Gastrocnemius medialis (tissue), 4 donors: ENCODE data around the gene SLC24A4. TPM values are rescaled to one million over a fixed set of nuclear protein-coding genes. Genes with fewer than 3 reads are reported as not detected.

Experiments used
- ATAC-seq, 2 donors: fragments of 150-250 bp; one replicate each; pipeline ENCODE4 v1.9.1; 2016
- DNase-seq, 2 donors: peaks; one replicate each; pipeline ENCODE4 v3.0.0-alpha.2; 2019
- H3K27ac ChIP-seq, 4 donors: fragments of 200-600 bp; sonication (generic); 1 replicate in 1 of 4; 2 replicates in 3 of 4; pipeline ENCODE4 v1.5.1; 2016 to 2018; ENCODE audit warnings: mild to moderate bottlenecking in 2 of 4, moderate library complexity in 1 of 4
- H3K27me3 ChIP-seq, 3 donors: fragments of 200-600 bp; sonication (generic) in 2 of 3; 1 replicate in 1 of 3; 2 replicates in 2 of 3; pipeline versions ENCODE4 v1.5.1 to v1.6.0; 2016 to 2019; ENCODE audit warnings: mild to moderate bottlenecking in 1 of 3, moderate library complexity in 1 of 3
- H3K36me3 ChIP-seq, 2 donors: fragments of 200-600 bp; sonication (generic) in 1 of 2; one replicate each; pipeline ENCODE4 v1.5.1; 2017 to 2018
- H3K4me1 ChIP-seq, 2 donors: fragments of 200-600 bp; sonication (generic) in 1 of 2; one replicate each; pipeline ENCODE4 v1.5.1; 2016 to 2017; ENCODE audit warnings: mild to moderate bottlenecking in 2 of 2
- H3K4me3 ChIP-seq, 4 donors: fragments of 200-600 bp; sonication (generic) in 3 of 4; 1 replicate in 1 of 4; 2 replicates in 3 of 4; pipeline ENCODE4 v1.5.1; 2016 to 2019; ENCODE audit warnings: mild to moderate bottlenecking in 2 of 4
- H3K9me3 ChIP-seq, 3 donors: fragments of 200-600 bp; sonication (generic) in 2 of 3; 1 replicate in 1 of 3; 2 replicates in 2 of 3; pipeline ENCODE4 v1.5.1; 2016 to 2019
- POLR2A ChIP-seq, 2 donors: fragments of 450-650 bp; IDR thresholded peaks; one replicate each; pipeline ENCODE4 v1.6.1; 2017; ENCODE audit warnings: antibody characterized with exemption in 2 of 2, mild to moderate bottlenecking in 2 of 2, moderate library complexity in 2 of 2
- in situ Hi-C, 4 donors: fragments of 200-750 bp; cut with MboI; loops; one replicate each; pipeline versions ENCODE4 v1.15.0 to v1.8.0; 2017; ENCODE audit warnings: low sequenced_read_pairs in 4 of 4
- intact Hi-C: fragments of 100-400 bp; cut with DNase I; formaldehyde crosslinking; loops from one replicate; pipeline ENCODE4 v1.15.1; 2023; ENCODE audit warnings: low total_unique reads
- total RNA-seq, 4 donors: library from RNA; depleted of rRNA; stranded (reverse); fragments of >200 nt; gene quantifications; one replicate each; pipeline versions ENCODE4 v1.1.0 to v1.2.3, GENCODE V29; 2016
- TF ChIP-seq, protein P1 (sequence below), 5 experiments: fragments of 450-650 bp in 3 of 5; fragments of 200-600 bp in 2 of 5; sonication (generic) in 2 of 5; IDR thresholded peaks in 4 of 5; conservative IDR thresholded peaks in 1 of 5; 1 replicate in 4 of 5; 2 replicates in 1 of 5; pipeline ENCODE4 v1.5.1; 2016 to 2019; ENCODE audit warnings: antibody characterized with exemption in 5 of 5, mild to moderate bottlenecking in 3 of 5, moderate library complexity in 3 of 5

The SLC24A4 gene
- total RNA-seq, 4 donors from 2014 or later: 0.07 to 0.76 (median 0.50) TPM

DNA sequence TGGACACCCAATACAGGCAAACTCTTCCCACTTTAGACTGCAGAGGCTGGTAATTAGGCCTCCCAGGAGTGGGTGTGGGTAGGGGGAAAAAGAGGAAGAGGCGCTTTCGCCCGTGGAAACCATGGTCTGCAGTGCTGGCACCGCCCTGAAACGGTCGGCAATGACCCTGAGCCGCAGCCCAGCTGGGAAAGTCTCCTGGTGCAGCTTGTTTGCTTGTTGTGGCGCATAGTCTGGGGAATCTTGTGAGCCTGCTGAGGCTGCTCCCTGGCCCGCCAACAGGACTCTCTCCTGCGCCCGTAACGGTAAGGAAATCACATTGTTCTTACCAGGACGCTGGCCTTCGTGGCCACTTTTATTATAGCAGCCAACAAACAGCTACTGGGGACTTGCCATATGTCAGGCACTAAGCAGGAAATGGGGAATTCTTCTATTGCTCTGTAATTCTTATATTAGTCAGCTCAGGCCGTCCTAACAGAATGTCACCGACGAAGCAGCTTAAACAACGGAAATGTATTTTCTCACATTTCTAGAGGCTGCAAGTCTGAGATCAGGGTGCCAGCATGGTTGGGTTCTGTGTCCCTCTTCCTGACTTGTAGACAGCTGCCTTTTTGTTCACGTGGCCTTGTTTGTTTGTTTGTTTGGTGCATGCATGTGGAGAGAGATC, 138.1 kb downstream of the SLC24A4 start:
- TF ChIP-seq POLR2A (IDR thresholded peaks at IDR 0.05): no peak
- TF ChIP-seq, protein P1, sequence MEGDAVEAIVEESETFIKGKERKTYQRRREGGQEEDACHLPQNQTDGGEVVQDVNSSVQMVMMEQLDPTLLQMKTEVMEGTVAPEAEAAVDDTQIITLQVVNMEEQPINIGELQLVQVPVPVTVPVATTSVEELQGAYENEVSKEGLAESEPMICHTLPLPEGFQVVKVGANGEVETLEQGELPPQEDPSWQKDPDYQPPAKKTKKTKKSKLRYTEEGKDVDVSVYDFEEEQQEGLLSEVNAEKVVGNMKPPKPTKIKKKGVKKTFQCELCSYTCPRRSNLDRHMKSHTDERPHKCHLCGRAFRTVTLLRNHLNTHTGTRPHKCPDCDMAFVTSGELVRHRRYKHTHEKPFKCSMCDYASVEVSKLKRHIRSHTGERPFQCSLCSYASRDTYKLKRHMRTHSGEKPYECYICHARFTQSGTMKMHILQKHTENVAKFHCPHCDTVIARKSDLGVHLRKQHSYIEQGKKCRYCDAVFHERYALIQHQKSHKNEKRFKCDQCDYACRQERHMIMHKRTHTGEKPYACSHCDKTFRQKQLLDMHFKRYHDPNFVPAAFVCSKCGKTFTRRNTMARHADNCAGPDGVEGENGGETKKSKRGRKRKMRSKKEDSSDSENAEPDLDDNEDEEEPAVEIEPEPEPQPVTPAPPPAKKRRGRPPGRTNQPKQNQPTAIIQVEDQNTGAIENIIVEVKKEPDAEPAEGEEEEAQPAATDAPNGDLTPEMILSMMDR (IDR thresholded peaks at IDR 0.05 in 4 of 5, conservative IDR thresholded peaks at IDR 0.05 in 1 of 5): no peak
- H3K4me3 ChIP-seq: peak overlapping the region in 1 of 4 donors; percentile 22
- intact Hi-C loops: no loop called here
- H3K9me3 ChIP-seq: no peaks in the 10 kb centered on the region
- H3K4me1 ChIP-seq: peaks cover 0 to 16% of the 10 kb centered on the region in 2 donors
- peak overlapping the region; percentile 36 to 63 (median 60) for H3K27ac ChIP-seq
- peak; percentile 41 to 42 for ATAC-seq
- DNase-seq: no peak
- no peaks in the 10 kb centered on the region for H3K36me3 ChIP-seq
- in situ Hi-C loops: no loop called here
- no peaks in the 10 kb centered on the region for H3K27me3 ChIP-seq

DNA sequence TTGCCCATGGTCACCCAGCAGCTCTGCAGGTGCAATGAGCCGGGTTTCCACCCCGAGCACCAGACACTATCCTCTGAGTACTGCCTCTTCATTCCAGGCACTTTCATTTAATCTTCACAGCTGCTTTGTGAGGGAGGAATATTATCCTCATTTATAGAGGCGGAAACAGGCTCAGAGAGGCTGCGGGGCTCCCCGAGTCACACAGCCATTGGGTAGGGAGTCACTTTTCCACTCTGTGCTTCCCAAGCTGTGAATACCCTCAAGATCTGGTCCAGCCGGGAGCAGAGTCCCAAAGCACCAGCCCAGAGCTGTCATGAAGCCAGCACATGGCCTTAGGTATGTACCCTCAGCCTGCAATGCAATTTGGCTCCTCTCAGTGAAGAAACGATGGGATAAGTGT, 138.9 kb downstream of the SLC24A4 start:
- no peaks in the 10 kb centered on the region for H3K9me3 ChIP-seq
- H3K4me3 ChIP-seq: peak overlapping the region in 1 of 4 donors; percentile 22
- H3K27ac ChIP-seq: peak overlapping the region in 3 of 4 donors; percentile 56 to 63 (median 63)
- ATAC-seq: no peak
- in situ Hi-C loops (no loop called here), intact Hi-C loops (no loop called here)
- TF ChIP-seq, protein P1 (IDR thresholded peaks at IDR 0.05 in 4 of 5, conservative IDR thresholded peaks at IDR 0.05 in 1 of 5): no peak
- TF ChIP-seq POLR2A (IDR thresholded peaks at IDR 0.05): no peak
- no peaks in the 10 kb centered on the region for H3K36me3 ChIP-seq
- DNase-seq: no peak
- H3K4me1 ChIP-seq: peaks cover 0 to 16% of the 10 kb centered on the region in 2 donors
- no peaks in the 10 kb centered on the region for H3K27me3 ChIP-seq

DNA sequence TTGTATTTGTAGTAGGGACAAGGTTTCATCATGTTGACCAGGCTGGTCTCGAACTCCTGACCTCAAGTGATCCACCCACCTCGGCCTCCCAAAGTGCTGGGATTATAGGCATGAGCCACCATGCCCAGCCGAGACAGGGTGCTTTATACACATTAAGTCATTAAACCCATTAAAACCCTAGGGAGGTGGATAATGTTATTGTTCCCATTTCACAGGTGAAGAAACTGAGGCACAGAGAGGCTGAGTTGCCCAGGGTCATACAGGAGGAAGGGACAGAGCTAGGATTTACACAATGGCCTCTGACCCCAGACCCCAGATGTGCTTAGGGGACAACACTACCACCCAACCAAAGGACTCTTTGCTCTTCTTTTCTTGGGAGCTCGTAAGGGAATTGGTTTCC, 139.6 kb downstream of the SLC24A4 start:
- DNase-seq (no peak), ATAC-seq (no peak)
- in situ Hi-C loops (no loop called here), intact Hi-C loops (no loop called here)
- H3K9me3 ChIP-seq: no peaks in the 10 kb centered on the region
- H3K4me3 ChIP-seq: no peak overlapping the region
- no peaks in the 10 kb centered on the region for H3K36me3 ChIP-seq
- no peaks in the 10 kb centered on the region for H3K27me3 ChIP-seq
- TF ChIP-seq POLR2A (IDR thresholded peaks at IDR 0.05): no peak
- TF ChIP-seq, protein P1 (IDR thresholded peaks at IDR 0.05 in 4 of 5, conservative IDR thresholded peaks at IDR 0.05 in 1 of 5): no peak
- peaks cover 0 to 16% of the 10 kb centered on the region in 2 donors for H3K4me1 ChIP-seq
- peak overlapping the region in 1 of 4 donors; percentile 63 for H3K27ac ChIP-seq

DNA sequence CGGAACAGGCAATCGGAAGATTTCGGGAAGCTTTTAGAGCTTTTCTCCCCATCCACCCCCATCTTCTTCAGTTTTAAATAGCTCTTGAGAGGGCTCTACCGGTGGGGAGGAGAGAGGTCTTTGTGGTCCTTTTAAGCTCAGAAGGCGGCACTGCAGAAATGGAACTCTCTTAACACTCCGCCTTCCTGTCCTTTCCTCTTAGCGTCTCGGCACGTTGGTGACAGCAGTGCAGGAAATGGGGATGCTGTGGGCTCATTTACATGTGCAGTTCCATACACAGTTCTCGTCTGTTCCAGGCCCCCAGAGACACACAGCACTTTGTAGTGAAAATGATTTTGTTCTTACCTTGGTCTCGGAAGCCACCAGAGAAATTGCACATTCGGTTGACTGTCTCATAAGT, 140.2 kb downstream of the SLC24A4 start:
- Histone ChIP-seq H3K4me1 (peaks cover 0 to 16% of the 10 kb centered on the region in 2 donors), H3K27ac (no peak overlapping the region), H3K36me3 (no peaks in the 10 kb centered on the region), H3K4me3 (no peak overlapping the region), H3K27me3 (no peaks in the 10 kb centered on the region), H3K9me3 (no peaks in the 10 kb centered on the region)
- in situ Hi-C loops: no loop called here
- no peak for ATAC-seq
- intact Hi-C loops: no loop called here
- DNase-seq: no peak
- no peak for TF ChIP-seq POLR2A (IDR thresholded peaks at IDR 0.05)
- TF ChIP-seq, protein P1 (IDR thresholded peaks at IDR 0.05 in 4 of 5, conservative IDR thresholded peaks at IDR 0.05 in 1 of 5): no peak
